A673 (cell line): ENCODE measurements around the gene SLC19A1.

Experiments
- EZH2 ChIP-seq: fragments of 200-600 bp; sonication (generic); IDR thresholded peaks from 2 replicates; pipeline ENCODE4 v1.6.1; 2017; ENCODE audit warnings: borderline replicate concordance, low read depth, mild to moderate bottlenecking, mixed read lengths, antibody characterized with exemption, low read length; ENCODE audit not compliant: poor library complexity, severe bottlenecking
- TF ChIP-seq, protein P1 (sequence below): fragments of 300-800, 200-600 bp; sonication (generic); conservative IDR thresholded peaks from 2 replicates; pipeline ENCODE4 v1.5.1; 2017; ENCODE audit warnings: low read depth, mild to moderate bottlenecking, antibody characterized with exemption, low read length, moderate library complexity, mixed read lengths

DNA sequence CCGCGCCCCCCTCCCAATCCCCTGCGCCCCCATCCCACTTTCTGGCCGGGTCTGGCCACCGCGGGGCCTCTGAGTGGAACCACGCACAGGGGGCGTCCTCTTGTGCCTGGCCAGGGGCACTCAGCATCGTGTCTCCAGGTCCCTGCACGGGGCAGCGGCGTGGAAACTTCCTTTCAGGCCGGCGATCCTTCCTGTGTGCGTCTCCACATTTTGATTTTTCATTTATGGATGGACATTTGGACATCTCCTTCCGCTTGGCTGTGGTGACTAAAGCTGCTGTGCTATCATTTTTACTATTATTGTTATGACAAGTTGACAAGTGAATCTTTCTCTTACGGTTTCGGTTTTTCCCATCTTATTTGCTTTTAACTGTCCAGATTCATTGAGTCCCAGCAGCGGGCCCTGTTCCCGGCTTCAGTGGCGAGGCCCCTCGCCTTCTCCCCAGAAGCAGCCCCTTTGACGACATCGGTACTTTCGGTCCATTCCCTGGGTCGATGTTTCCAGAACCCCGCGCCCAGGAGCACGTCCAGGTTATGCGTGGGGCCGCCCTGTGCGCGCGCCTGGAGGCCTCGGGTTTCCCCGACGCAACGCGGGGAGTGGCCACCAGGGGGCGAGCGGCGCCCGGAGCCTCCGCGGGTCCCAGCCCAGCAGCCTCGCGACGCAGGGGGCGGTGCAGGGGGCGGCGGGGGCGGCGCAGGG lies 12.4 kb upstream of the SLC19A1 start:
- TF ChIP-seq, protein P1, sequence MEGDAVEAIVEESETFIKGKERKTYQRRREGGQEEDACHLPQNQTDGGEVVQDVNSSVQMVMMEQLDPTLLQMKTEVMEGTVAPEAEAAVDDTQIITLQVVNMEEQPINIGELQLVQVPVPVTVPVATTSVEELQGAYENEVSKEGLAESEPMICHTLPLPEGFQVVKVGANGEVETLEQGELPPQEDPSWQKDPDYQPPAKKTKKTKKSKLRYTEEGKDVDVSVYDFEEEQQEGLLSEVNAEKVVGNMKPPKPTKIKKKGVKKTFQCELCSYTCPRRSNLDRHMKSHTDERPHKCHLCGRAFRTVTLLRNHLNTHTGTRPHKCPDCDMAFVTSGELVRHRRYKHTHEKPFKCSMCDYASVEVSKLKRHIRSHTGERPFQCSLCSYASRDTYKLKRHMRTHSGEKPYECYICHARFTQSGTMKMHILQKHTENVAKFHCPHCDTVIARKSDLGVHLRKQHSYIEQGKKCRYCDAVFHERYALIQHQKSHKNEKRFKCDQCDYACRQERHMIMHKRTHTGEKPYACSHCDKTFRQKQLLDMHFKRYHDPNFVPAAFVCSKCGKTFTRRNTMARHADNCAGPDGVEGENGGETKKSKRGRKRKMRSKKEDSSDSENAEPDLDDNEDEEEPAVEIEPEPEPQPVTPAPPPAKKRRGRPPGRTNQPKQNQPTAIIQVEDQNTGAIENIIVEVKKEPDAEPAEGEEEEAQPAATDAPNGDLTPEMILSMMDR, result peak; percentile 71
- no peak for TF ChIP-seq EZH2
